ENCODE results near the gene LY6G5B.

LY6G5B gene

DNA sequence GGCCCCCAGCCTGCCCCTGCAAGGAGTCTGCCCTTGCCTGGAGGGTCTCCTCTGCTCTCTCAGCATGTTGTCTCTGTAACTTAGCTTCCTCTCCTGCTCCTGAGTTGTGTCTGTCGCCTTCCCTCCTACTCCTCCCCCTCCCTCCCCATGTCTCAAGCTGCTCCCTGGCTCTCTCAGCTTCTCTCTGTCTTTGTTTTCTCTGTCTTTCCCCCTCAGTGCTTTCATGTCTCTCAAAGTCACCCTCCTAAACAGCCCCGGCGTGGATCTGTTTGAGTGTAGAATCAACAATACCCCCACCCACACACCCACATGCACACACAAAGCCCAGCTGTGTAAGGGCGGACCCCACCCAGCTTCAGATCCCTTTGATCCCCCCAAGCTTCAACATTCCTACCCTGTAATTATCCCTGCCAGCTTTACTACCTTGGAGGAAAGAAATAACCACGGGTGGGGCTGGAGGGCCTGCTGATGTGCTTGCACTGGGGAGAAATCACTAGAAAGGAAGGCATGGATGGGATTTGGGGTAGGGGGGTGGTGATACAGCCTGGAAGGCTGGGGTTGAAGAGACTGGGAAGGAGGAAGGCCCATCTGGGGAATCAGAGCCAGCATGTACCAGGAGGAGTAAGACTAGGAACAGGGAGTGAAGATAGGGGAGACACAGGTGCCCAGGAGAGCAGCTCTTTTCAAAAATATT lies 44.4 kb downstream of the LY6G5B start:
- TF ChIP-seq, protein P1, sequence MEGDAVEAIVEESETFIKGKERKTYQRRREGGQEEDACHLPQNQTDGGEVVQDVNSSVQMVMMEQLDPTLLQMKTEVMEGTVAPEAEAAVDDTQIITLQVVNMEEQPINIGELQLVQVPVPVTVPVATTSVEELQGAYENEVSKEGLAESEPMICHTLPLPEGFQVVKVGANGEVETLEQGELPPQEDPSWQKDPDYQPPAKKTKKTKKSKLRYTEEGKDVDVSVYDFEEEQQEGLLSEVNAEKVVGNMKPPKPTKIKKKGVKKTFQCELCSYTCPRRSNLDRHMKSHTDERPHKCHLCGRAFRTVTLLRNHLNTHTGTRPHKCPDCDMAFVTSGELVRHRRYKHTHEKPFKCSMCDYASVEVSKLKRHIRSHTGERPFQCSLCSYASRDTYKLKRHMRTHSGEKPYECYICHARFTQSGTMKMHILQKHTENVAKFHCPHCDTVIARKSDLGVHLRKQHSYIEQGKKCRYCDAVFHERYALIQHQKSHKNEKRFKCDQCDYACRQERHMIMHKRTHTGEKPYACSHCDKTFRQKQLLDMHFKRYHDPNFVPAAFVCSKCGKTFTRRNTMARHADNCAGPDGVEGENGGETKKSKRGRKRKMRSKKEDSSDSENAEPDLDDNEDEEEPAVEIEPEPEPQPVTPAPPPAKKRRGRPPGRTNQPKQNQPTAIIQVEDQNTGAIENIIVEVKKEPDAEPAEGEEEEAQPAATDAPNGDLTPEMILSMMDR (IDR thresholded peaks at IDR 0.05; ENCODE audit: control insufficient read depth, insufficient read depth, low read depth, low read length, missing control alignments) = no peak
- no peak overlapping the region for H3K4me3 ChIP-seq (ENCODE audit: control insufficient read depth, low read depth, low read length)
- DNase-seq (ENCODE audit: low read depth) = no peak

DNA sequence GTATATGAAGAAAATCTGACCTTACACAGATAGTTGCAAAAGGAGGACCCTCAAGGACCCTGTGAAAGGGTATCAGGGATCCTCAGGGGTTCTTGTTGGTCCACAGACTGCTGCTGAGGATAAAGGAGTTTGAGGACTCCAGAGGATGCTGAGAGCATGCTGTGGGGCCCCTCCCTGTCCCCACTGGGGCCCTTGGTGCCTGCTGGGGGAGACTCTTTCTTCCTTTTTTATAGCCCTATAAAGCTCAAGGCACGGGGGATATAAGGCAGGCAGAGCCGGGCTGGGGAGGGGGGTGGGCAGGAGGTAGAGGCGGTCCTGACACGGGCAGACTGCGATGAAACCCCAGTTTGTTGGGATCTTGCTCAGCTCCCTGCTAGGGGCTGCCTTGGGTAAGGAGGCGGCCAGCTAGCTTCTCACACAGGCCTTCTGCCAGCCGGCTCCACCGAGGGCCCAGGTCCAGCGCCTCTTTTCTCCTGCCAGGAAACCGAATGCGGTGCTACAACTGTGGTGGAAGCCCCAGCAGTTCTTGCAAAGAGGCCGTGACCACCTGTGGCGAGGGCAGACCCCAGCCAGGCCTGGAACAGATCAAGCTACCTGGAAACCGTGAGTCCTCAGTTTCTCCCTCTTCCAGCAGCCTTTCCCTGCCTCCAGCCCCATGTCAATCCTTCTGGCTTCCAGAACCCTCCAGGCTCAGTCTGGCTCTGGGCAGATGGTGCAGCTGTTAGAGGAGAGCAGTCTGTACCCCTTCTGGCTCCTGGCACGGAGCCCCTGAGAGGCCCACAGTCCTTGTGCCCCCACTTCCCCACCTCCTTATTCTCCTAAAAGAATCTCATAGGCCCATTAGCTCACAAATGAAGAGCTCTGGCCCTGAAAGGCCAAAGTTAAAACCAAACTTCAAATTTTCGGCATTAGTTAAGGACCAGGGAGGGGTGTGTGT lies 45.5 kb downstream of the LY6G5B start, which contains the start of gene LY6G6D:
LY6G6D (plus strand) TSS at position 327 of the 937 bp plus-strand sequence; CDS start at position 335, 8 bp downstream.
- TF ChIP-seq, protein P1 (IDR thresholded peaks at IDR 0.05; ENCODE audit: control insufficient read depth, insufficient read depth, low read depth, low read length, missing control alignments) = no peak
- DNase-seq (ENCODE audit: low read depth) = no peak
- H3K4me3 ChIP-seq (ENCODE audit: control insufficient read depth, low read depth, low read length) = no peak within 1 kb of the TSS

GRCh38 chr6:31717499-31718222 lies 47.9 kb downstream of the LY6G5B start:
- TF ChIP-seq, protein P1 (IDR thresholded peaks at IDR 0.05; ENCODE audit: control insufficient read depth, insufficient read depth, low read depth, low read length, missing control alignments) = no peak
- no peak for DNase-seq (ENCODE audit: low read depth)
- H3K4me3 ChIP-seq (ENCODE audit: control insufficient read depth, low read depth, low read length) = no peak overlapping the region

DNA sequence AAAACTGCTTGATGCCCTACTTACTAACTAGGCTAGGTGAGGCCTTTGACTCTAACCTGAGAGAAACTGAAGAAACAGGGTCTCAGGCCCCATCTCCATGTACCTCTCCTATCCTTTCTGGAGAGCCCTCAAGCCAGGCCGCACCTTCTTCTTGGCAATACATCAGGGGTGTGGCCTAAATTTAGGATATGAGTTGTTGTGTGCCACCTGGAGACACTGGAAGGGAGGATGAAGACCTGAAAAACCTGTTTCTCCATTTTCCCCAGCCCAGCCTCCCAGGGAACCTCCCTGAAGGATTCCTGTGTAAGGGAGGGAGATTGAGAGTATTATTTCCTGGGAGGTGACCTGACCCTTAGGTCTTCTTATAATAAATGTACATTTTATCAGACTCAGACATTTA lies 48.5 kb downstream of the LY6G5B start:
- no peak for DNase-seq (ENCODE audit: low read depth)
- H3K4me3 ChIP-seq (ENCODE audit: control insufficient read depth, low read depth, low read length) = no peak overlapping the region
- TF ChIP-seq, protein P1 (IDR thresholded peaks at IDR 0.05; ENCODE audit: control insufficient read depth, insufficient read depth, low read depth, low read length, missing control alignments) = no peak

GRCh38 chr6:31719001-31719400 lies 49.2 kb downstream of the LY6G5B start:
- no peak for DNase-seq (ENCODE audit: low read depth)
- no peak overlapping the region for H3K4me3 ChIP-seq (ENCODE audit: control insufficient read depth, low read depth, low read length)
- TF ChIP-seq, protein P1 (IDR thresholded peaks at IDR 0.05; ENCODE audit: control insufficient read depth, insufficient read depth, low read depth, low read length, missing control alignments) = no peak

DNA sequence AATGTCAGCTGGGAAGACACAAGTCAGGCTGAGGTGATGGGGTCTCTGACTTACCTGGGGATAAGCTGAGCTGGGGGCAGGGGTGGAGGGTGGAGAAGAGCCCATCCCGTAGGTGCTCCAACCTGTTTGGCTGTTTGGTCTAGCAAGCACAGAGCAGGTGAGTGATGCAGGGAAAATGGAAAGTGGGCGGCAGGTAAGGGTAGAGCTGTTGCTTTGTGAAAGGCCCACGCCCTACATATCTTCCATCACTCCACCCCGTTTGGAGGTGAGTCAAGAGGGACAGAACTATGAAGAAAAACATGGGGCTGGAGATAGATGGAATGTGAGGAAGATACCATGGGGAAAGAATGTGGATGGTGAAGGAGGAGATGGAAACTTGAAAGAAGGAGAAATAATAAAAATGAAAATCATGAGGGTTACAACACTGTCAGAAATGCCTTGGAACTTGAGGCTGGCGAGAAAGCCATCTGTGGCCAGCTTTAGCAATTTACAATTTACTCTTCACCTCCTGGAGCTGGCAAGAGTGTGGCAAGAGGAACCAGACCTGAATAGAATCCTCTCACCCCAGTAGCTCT lies 50.5 kb downstream of the LY6G5B start:
- no peak overlapping the region for H3K4me3 ChIP-seq (ENCODE audit: control insufficient read depth, low read depth, low read length)
- DNase-seq (ENCODE audit: low read depth) = no peak
- TF ChIP-seq, protein P1 (IDR thresholded peaks at IDR 0.05; ENCODE audit: control insufficient read depth, insufficient read depth, low read depth, low read length, missing control alignments) = no peak
